Gastroesophageal sphincter (tissue), 3 donors: ENCODE data around the gene SLC38A9.

Experiments used
- CTCF ChIP-seq, 4 experiments: fragments of 200-600 bp in 2 of 4; fragments of 450-650 bp in 2 of 4; sonication (generic) in 1 of 4; IDR thresholded peaks; one replicate each; pipeline ENCODE4 v1.5.1; 2017 to 2019; ENCODE audit warnings: antibody characterized with exemption in 4 of 4, mild to moderate bottlenecking in 2 of 4, moderate library complexity in 2 of 4
- EP300 ChIP-seq: sonication (generic); formaldehyde crosslinking; IDR thresholded peaks from one replicate; pipeline ENCODE4 v1.6.1; 2017; ENCODE audit warnings: antibody characterized with exemption, mild to moderate bottlenecking
- POLR2A ChIP-seq, 2 donors: fragments of 450-650 bp; IDR thresholded peaks; one replicate each; pipeline ENCODE4 v1.6.1; 2017; ENCODE audit warnings: antibody characterized with exemption in 2 of 2, mild to moderate bottlenecking in 2 of 2, moderate library complexity in 1 of 2
- POLR2AphosphoS5 ChIP-seq: sonication (generic); formaldehyde crosslinking; IDR thresholded peaks from one replicate; pipeline ENCODE4 v1.6.1; 2017; ENCODE audit warnings: antibody characterized with exemption

- no peak for TF ChIP-seq CTCF (IDR thresholded peaks at IDR 0.05)
- TF ChIP-seq POLR2AphosphoS5: no peak
- TF ChIP-seq EP300: no peak
- no peak for TF ChIP-seq POLR2A (IDR thresholded peaks at IDR 0.05)
Observed at GRCh38 chr5:55747778-55748318, 35.7 kb upstream of the SLC38A9 start.
